GM06990 (cell line): ENCODE results near the gene DUOXA2.

Experiments
- DNase-seq: peaks from one replicate; pipeline ENCODE4 v3.0.0-alpha.2; 2011; ENCODE audit not compliant: insufficient read length; ENCODE audit errors: extremely low read depth
- H3K27me3 ChIP-seq: replicated peaks from 2 replicates; pipeline ENCODE4 v1.6.0; 2011; ENCODE audit warnings: low read length; ENCODE audit not compliant: control insufficient read depth, insufficient read depth
- H3K36me3 ChIP-seq: 2 replicates; pipeline ENCODE4 v1.5.1; 2011; ENCODE audit warnings: low read length; ENCODE audit not compliant: control insufficient read depth, insufficient read depth
- H3K4me3 ChIP-seq: replicated peaks from 2 replicates; pipeline ENCODE4 v1.5.1; 2011; ENCODE audit warnings: low read depth, mild to moderate bottlenecking, control low read depth, low read length
- TF ChIP-seq, protein P1 (sequence below): IDR thresholded peaks from 2 replicates; pipeline ENCODE4 v1.5.1; 2011; ENCODE audit warnings: low read length, control low read depth, mild to moderate bottlenecking, inconsistent platforms; ENCODE audit not compliant: insufficient read depth, poor library complexity, severe bottlenecking

The DUOXA2 gene

DNA sequence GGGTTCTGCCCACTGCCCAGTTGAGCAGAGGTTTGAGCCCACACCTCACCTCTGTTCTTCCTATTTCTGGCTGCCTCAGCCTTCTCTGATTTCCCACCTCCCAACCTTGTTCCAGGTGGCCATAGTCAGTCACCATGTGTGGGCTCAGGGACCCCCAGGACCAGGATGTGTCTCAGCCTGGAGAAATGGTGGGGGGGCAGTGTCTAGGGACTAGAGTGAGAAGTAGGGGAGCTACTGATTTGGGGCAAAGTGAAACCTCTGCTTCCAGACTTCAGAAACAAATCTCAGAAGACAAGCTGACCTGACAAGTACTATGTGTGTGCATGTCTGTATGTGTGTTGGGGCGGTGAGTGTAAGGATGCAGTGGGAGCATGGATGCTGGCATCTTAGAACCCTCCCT, 50.8 kb downstream of the DUOXA2 start:
- TF ChIP-seq, protein P1, sequence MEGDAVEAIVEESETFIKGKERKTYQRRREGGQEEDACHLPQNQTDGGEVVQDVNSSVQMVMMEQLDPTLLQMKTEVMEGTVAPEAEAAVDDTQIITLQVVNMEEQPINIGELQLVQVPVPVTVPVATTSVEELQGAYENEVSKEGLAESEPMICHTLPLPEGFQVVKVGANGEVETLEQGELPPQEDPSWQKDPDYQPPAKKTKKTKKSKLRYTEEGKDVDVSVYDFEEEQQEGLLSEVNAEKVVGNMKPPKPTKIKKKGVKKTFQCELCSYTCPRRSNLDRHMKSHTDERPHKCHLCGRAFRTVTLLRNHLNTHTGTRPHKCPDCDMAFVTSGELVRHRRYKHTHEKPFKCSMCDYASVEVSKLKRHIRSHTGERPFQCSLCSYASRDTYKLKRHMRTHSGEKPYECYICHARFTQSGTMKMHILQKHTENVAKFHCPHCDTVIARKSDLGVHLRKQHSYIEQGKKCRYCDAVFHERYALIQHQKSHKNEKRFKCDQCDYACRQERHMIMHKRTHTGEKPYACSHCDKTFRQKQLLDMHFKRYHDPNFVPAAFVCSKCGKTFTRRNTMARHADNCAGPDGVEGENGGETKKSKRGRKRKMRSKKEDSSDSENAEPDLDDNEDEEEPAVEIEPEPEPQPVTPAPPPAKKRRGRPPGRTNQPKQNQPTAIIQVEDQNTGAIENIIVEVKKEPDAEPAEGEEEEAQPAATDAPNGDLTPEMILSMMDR, result no peak
- Histone ChIP-seq H3K36me3 (no peaks in the 10 kb centered on the region; the same call in 1 of the 2 replicates), H3K27me3 (no peaks in the 10 kb centered on the region), H3K4me3 (no peak overlapping the region)
- DNase-seq, result no peak

DNA sequence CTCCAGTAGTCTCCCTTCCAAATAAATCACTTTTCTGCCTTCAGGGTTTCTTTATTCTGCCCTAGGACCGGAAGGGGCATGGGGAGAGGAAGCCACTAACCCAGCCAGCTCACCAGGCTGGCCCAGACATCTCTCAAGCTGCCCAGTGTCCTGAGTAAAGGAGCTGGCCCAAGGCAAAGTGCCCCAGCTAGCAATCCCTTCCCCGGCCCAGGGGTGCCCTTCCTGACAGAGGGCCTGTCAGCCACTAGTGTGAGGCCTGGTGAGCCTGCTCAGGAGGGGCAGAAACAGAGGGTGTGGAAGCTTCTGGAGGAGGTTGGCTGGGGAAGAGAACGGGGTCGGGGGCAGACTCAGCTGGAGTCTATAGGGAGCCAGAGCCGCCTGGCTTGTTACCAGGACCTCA, 51.4 kb downstream of the DUOXA2 start:
- H3K27me3 ChIP-seq, result no peaks in the 10 kb centered on the region
- TF ChIP-seq, protein P1, result no peak
- DNase-seq, result no peak
- H3K36me3 ChIP-seq, result no peaks in the 10 kb centered on the region; the same call in 1 of the 2 replicates
- H3K4me3 ChIP-seq, result no peak overlapping the region

DNA sequence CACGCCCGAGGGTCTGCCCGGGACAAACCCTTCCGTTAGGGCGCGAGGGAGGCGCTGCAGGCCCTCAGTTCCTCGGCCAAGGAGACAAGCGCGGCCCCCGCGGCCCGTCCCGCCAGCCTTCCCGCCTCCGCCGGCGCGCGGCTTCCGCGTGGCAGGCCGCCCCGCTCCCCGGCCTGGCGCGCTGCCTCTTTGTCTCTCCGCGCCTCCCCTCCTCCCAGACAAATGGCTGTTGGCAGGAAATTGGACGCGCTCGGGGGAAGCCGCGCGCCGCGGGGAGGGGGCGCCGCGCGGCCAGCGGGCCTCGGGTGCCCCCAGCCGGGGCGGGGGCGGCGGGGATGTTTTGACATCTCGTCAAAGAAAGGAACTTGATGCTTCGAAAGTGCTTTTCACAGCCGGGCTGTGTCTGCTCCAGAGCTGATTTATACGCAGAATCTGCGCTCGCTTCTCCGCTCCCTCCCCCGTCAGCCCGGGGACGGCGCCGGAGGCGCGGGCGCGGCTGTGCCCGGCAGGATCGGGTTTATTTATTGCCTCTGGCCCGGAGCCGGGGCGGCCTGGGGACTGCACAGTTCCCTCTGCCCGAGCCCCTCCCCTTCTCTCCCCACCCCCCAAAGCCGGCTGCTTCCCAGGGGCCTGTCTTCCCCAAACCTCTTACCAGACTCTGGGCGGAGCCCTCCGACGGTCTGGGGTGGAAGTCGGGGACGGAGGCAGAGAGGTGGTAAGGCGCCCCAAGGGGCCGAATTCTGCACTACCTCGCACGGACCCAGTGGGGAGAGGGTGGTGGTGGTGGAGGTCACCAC, 52.9 kb downstream of the DUOXA2 start:
- peak overlapping the region; percentile 76 for H3K4me3 ChIP-seq
- no peaks in the 10 kb centered on the region; the same call in 1 of the 2 replicates for H3K36me3 ChIP-seq
- no peaks in the 10 kb centered on the region for H3K27me3 ChIP-seq
- TF ChIP-seq, protein P1, result peak; percentile 83
- DNase-seq, result peak; percentile 87

DNA sequence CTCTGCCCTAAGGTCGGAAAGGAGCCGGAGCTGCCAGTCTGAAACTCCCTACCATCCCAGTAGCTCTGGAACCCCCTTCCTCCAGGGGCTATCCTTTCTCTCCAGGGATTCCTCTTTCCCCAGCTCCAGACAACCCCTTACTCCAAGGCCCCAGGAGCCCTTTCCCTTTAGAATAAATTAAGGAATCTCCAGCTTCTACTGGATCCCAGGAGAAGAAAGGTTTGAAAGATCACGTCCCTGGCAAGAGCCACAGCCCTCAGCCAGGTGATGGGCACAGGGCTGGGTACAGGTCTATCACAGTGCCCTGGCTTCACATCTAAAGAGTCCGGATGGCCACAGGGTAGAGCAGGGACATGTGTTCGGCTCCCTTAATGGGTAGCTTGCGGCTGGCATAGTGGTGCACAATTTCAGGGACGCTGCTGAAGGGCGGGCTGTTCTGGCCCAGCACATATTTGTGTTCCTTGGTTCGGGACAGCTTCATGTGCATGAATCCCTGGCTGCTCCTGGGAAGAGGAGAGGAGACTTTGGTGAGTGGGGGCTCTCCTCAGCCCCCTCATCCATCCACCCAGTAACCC, 53.6 kb downstream of the DUOXA2 start:
- Histone ChIP-seq H3K36me3 (no peaks in the 10 kb centered on the region; the same call in 1 of the 2 replicates), H3K4me3 (peak overlapping the region; percentile 76; the same call in 1 of the 2 replicates), H3K27me3 (no peaks in the 10 kb centered on the region)
- no peak for DNase-seq
- TF ChIP-seq, protein P1, result no peak
